ENCODE measurements around the gene ADCY9.

Gene ADCY9

DNA sequence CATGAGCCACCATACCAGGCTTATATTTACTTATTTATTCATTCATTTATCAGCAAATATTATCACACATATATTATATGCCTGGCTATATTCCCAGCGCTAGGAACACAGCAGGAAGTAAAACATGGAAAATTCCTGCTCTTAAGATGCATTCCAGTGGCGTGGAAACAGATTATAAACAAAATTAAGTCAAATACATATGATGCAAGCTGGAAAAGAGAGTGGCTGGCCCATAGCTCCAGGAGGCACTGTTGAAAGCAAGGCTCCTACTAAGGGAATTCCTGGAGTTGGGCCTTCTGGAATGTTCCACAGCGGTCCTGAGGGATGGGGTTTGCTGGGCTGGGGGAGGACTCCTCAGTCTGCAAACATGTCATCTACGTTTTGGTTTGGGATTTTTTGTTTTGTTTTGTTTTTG is 18.4 kb downstream of the ADCY9 start:
- ChIA-PET POLR2A (ENCODE audit: low non-redundant PET) (no interaction called here), CTCF (no interaction called here)
- DNase-seq (ENCODE audit: low spot score) = no peak
- H3K27ac ChIP-seq = no peak overlapping the region
- TF ChIP-seq, protein P1, sequence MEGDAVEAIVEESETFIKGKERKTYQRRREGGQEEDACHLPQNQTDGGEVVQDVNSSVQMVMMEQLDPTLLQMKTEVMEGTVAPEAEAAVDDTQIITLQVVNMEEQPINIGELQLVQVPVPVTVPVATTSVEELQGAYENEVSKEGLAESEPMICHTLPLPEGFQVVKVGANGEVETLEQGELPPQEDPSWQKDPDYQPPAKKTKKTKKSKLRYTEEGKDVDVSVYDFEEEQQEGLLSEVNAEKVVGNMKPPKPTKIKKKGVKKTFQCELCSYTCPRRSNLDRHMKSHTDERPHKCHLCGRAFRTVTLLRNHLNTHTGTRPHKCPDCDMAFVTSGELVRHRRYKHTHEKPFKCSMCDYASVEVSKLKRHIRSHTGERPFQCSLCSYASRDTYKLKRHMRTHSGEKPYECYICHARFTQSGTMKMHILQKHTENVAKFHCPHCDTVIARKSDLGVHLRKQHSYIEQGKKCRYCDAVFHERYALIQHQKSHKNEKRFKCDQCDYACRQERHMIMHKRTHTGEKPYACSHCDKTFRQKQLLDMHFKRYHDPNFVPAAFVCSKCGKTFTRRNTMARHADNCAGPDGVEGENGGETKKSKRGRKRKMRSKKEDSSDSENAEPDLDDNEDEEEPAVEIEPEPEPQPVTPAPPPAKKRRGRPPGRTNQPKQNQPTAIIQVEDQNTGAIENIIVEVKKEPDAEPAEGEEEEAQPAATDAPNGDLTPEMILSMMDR (conservative IDR thresholded peaks at IDR 0.05; ENCODE audit: low read depth) = no peak

DNA sequence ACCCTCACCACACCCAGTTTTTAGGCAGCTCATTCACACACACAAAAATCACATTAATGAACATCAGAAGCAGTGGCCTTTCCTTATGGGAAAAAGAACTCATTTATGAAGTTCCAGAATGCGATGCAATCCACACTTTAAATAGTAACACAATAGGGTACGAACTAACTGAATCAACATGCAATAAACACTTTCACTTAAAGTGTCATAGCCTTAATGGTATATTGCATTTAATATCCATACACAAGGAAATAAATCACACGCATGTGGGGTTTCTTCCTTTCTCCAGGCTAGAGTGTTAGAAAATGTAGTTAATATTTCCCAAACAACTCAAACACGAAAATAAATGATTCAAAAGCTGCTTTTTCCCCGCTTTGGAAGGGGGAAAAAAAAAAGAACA is 19.7 kb downstream of the ADCY9 start:
- POLR2A ChIA-PET (ENCODE audit: low non-redundant PET) = interaction anchor here (0.7 kb wide), 1 partner anchor 83 kb away, joined by 3 read pairs; no protein-coding TSS in a partner anchor

DNA sequence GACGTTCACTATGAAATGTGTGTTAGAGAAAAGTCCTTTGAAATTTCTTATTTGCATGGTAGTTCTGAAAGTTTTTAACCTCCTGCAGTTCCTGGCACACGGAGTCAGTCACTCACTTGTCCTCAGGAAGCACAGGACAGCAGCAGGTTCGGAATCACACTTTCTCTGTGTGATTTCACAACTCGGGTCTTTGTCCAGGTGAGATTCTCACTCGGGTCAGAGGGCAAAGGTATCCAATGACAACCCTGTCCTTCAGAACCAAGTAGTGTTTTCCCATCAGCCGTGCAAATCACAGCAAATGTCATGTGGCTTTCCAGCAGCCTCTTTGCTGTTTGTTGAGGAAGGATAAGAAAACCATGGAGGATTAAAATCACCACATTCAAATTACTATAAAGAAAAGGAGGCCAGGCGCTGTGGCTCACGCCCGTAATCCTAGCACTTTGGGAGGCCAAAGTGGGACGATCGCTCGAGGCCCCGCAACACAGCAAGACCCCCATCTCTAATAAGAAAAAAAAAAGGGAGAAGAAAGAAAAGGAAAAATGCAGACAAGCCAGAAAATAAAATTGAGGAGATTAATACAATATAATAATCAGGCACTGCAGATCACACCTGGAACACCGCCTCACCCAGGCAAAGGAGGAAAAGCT is 22.0 kb downstream of the ADCY9 start:
- CTCF ChIA-PET = interaction anchor here (0.6 to 0.7 kb wide), 2 partner anchors 10 to 168 kb away, joined by 4 to 6 read pairs; no protein-coding TSS in a partner anchor
- TF ChIP-seq, protein P1 (conservative IDR thresholded peaks at IDR 0.05; ENCODE audit: low read depth) = no peak
- no peak for DNase-seq (ENCODE audit: low spot score)
- H3K27ac ChIP-seq = no peak overlapping the region
- POLR2A ChIA-PET (ENCODE audit: low non-redundant PET) = no interaction called here

More for the DNA sequence above, 19.7 kb downstream of the ADCY9 start:
- CTCF ChIA-PET = interaction anchor here (0.6 kb wide), 2 partner anchors 138 to 142 kb away, joined by 4 read pairs; no protein-coding TSS in a partner anchor
- H3K27ac ChIP-seq = no peak overlapping the region
- TF ChIP-seq, protein P1 (conservative IDR thresholded peaks at IDR 0.05; ENCODE audit: low read depth) = no peak
- DNase-seq (ENCODE audit: low spot score) = no peak

GRCh38 chr16:4093495-4094126 is 22.6 kb downstream of the ADCY9 start:
- no peak overlapping the region for H3K27ac ChIP-seq
- no peak for DNase-seq (ENCODE audit: low spot score)
- ChIA-PET CTCF (interaction anchor here (0.6 to 0.7 kb wide), 2 partner anchors 10 to 168 kb away, joined by 4 to 6 read pairs; no protein-coding TSS in a partner anchor), POLR2A (ENCODE audit: low non-redundant PET) (no interaction called here)
- TF ChIP-seq, protein P1 (conservative IDR thresholded peaks at IDR 0.05; ENCODE audit: low read depth) = no peak

GRCh38 chr16:4092547-4093265 is 23.5 kb downstream of the ADCY9 start:
- TF ChIP-seq, protein P1 (conservative IDR thresholded peaks at IDR 0.05; ENCODE audit: low read depth) = no peak
- no peak overlapping the region for H3K27ac ChIP-seq
- DNase-seq (ENCODE audit: low spot score) = no peak
- ChIA-PET CTCF (no interaction called here), POLR2A (ENCODE audit: low non-redundant PET) (no interaction called here)

DNA sequence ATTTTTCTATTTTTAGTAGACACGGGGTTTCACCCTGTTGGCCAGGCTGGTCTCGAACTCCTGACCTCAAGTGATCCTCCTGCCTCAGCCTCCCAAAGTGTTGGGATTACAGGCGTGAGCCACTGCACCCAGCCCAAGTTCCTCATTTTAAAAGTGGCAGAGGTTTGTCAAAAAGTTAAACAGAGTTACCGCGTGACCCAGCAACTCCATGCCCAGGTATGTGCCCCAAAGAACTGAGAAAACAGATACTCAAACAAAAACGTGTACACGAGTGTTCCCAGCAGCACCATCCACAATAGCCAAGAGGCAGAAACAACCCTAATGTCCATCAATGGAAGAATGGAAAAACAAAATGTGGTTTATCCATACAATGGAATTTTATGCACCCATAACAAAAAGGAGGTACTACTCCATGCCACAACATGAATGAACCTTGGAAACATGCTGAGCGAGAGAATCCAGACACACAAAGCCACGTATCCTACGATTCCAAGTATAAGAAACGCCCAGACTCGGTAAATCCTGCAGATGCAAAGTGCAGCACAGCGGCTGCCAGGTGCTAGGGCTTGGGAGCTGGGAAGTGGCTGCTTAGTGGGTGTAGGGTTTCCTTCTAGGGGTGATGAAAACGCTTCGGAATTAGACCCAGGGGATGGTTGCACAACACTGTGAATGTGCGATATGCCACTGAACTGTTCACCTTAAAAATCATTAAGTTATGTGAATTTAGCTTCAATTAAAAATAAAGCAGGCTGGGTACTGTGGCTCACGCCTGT is 24.8 kb downstream of the ADCY9 start:
- H3K27ac ChIP-seq = no peak overlapping the region
- POLR2A ChIA-PET (ENCODE audit: low non-redundant PET) = no interaction called here
- DNase-seq (ENCODE audit: low spot score) = no peak
- CTCF ChIA-PET = no interaction called here
- TF ChIP-seq, protein P1 (conservative IDR thresholded peaks at IDR 0.05; ENCODE audit: low read depth) = no peak
